ENCODE measurements around the gene SPATS2.
"Not testable (repeated sequence)": the region's sequence is repeated elsewhere in the genome, so short reads cannot be mapped to it uniquely, and the experiment has no call there.

The SPATS2 gene

DNA sequence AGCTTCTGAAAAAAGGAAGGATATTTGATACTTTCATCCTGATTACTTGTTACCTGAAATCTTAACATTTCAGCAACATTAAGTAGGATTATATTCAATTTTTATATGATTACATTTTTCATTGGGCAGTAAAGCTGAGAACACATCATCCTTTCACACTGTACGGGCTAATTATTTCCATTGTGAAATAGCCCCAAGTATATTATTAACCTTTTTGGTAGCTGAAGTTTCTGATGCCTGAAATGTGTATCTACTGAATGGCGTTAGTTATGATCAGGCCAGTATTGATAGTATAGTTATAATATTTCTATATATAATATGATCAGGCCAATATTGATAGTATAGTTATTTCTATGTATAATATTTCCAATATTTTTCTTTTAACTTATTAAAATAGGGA lies 10.1 kb downstream of the SPATS2 start:
- ChIA-PET CTCF (interaction anchor here (0.6 to 3.1 kb wide), 6 partner anchors 19 to 142 kb away, joined by 3 to 13 read pairs (median 4); partner anchors contain the start of gene PRPH), POLR2A (interaction anchor here (1.0 to 3.1 kb wide), 2 partner anchors 9 to 10 kb away, joined by 5 to 18 read pairs; partner anchors contain the start of gene SPATS2)
- Histone ChIP-seq H3K9me3 (ENCODE audit: control insufficient read depth, insufficient read depth, low read depth, low read length) (no peaks in the 10 kb centered on the region), H3K4me1 (ENCODE audit: control insufficient read depth, insufficient read depth, low read length) (peaks cover 8% of the 10 kb centered on the region), H3K36me3 (ENCODE audit: control insufficient read depth in 2 of 2, insufficient read depth in 1 of 2, low read length in 2 of 2) (peaks cover 0 to 4% of the 10 kb centered on the region in 2 experiments; a peak in 1 of 3 replicates), H3K4me3 (ENCODE audit: low read depth, low read length) (no peak overlapping the region), H3K27ac (ENCODE audit: extremely low read depth, low read depth, low read length) (no peak overlapping the region)
- TF ChIP-seq KLF10 (tag by site-specific recombination; IDR thresholded peaks at IDR 0.05): no peak
- no peak for TF ChIP-seq ZNF184 (tag by site-specific recombination; IDR thresholded peaks at IDR 0.05)
- no peak for TF ChIP-seq ZNF18 (tag by site-specific recombination; IDR thresholded peaks at IDR 0.05)
- no peak for TF ChIP-seq ZBTB48 (tag by site-specific recombination; IDR thresholded peaks at IDR 0.05)
- TF ChIP-seq KLF7 (tag by site-specific recombination; IDR thresholded peaks at IDR 0.05; ENCODE audit: borderline replicate concordance): no peak
- TF ChIP-seq ZNF354C (tag by site-specific recombination; IDR thresholded peaks at IDR 0.05; ENCODE audit: borderline replicate concordance, low read depth): no peak
- TF ChIP-seq ZNF391 (tag by site-specific recombination; IDR thresholded peaks at IDR 0.05; ENCODE audit: borderline replicate concordance, low read depth): no peak
- no peak for TF ChIP-seq ZNF521 (tag by site-specific recombination; IDR thresholded peaks at IDR 0.05)

- peak; percentile 91 for TF ChIP-seq ZNF146 (tag by site-specific recombination; IDR thresholded peaks at IDR 0.05)
- H3K4me1 ChIP-seq (ENCODE audit: control insufficient read depth, insufficient read depth, low read length); H3K27ac ChIP-seq (ENCODE audit: extremely low read depth, low read depth, low read length); H3K4me3 ChIP-seq (ENCODE audit: low read depth, low read length); POLR2A ChIA-PET; H3K36me3 ChIP-seq (ENCODE audit: control insufficient read depth in 2 of 2, insufficient read depth in 1 of 2, low read length in 2 of 2); H3K9me3 ChIP-seq (ENCODE audit: control insufficient read depth, insufficient read depth, low read depth, low read length): not testable (repeated sequence)
- CTCF ChIA-PET: interaction anchor here (1.4 to 2.7 kb wide), 2 partner anchors 9 to 22 kb away, joined by 4 to 11 read pairs; no protein-coding TSS in a partner anchor
Measured at GRCh38 chr12:49380184-49380583, 12.9 kb downstream of the SPATS2 start.

DNA sequence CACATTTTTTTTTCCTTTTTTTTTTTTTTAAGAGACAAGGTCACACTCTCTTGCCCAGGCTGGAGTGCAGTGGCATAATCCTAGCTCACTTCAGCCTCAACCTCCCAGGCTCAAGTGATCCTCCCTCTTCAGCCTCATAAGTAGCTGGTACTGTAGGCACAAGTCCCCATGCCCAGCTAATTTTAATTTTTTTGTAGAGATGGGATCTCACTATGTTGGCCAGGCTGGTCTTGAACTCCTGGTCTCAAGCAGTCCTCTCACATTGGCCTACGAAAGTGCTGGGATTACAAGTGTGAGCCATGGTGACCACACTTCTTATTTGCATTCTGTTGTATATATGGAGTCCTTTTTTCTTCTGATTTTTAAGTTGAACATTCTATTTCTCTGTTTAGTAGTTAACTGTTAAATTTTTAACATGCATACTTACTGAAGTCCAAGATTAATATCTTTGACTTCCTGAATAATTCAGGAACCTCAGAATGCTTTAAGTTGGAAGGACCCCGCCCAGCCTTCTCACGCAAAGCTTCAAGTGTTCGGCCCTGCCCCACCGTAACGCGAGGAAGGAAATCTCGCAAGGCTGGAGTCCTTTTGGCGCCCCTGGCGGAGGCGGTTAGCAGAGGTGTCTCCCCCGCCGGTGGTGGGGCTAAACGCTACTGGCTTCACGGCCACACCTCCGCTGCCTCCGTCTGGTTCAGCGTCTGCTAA lies 21.6 kb downstream of the SPATS2 start:
- TF ChIP-seq ZNF202 (tag by site-specific recombination; IDR thresholded peaks at IDR 0.05; ENCODE audit: borderline replicate concordance) (0 out of 2 replicates have a peak, but pooled peaks have one; percentile 37), TCF7L2 (IDR thresholded peaks at IDR 0.05; ENCODE audit: borderline replicate concordance, low read depth, low read length) (no peak), ZNF112 (tag by site-specific recombination; IDR thresholded peaks at IDR 0.05) (no peak), ZNF121 (tag by site-specific recombination; IDR thresholded peaks at IDR 0.05) (peak; percentile 86), SP3 (tag by site-specific recombination; IDR thresholded peaks at IDR 0.05) (no peak)
- H3K4me3 ChIP-seq (ENCODE audit: low read depth, low read length): no peak overlapping the region
- CTCF ChIA-PET: interaction anchor here (0.6 to 1.8 kb wide), 3 partner anchors 13 to 92 kb away, joined by 3 to 7 read pairs (median 3); no protein-coding TSS in a partner anchor

DNA sequence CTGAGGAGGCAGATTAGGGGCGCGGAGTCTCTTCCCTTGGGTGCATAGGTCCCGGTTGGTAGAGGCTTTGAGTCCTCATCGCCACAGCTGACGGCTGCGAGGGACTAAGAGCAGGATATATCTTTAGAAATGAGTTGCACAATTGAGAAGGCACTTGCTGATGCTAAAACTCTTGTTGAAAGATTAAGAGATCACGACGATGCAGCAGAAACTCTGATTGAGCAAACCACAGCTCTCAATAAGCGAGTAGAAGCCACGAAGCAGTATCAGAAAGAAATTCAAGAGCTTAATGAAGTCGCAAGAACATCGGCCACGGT lies 22.1 kb downstream of the SPATS2 start:
- ChIA-PET CTCF (interaction anchor here (0.6 to 1.8 kb wide), 2 partner anchors 92 to 290 kb away, joined by 3 to 7 read pairs; no protein-coding TSS in a partner anchor), POLR2A (interaction anchor here (0.6 to 1.6 kb wide), 2 partner anchors 22 to 56 kb away, joined by 4 to 8 read pairs; partner anchors contain the start of gene SPATS2)
- Histone ChIP-seq H3K4me3 (ENCODE audit: low read depth, low read length) (no peak overlapping the region), H3K4me1 (ENCODE audit: control insufficient read depth, insufficient read depth, low read length) (no peaks in the 10 kb centered on the region), H3K27ac (ENCODE audit: extremely low read depth, low read depth, low read length) (no peak overlapping the region), H3K9me3 (ENCODE audit: control insufficient read depth, insufficient read depth, low read depth, low read length) (no peaks in the 10 kb centered on the region), H3K36me3 (ENCODE audit: control insufficient read depth in 2 of 2, insufficient read depth in 1 of 2, low read length in 2 of 2) (peaks cover 0 to 4% of the 10 kb centered on the region in 2 experiments; a peak in 1 of 3 replicates)
- TF ChIP-seq ZNF530 (tag by site-specific recombination; IDR thresholded peaks at IDR 0.05; ENCODE audit: low read depth) (no peak), TRIM28 (IDR thresholded peaks at IDR 0.05; ENCODE audit: borderline replicate concordance, low read length) (no peak), ZNF24 (tag by site-specific recombination; IDR thresholded peaks at IDR 0.05) (no peak), ZNF404 (tag by site-specific recombination; IDR thresholded peaks at IDR 0.05) (no peak), ZNF645 (tag by site-specific recombination; IDR thresholded peaks at IDR 0.05) (no peak), YY1 (tag by site-specific recombination; IDR thresholded peaks at IDR 0.05) (no peak), ZNF785 (tag by site-specific recombination; IDR thresholded peaks at IDR 0.05) (no peak), ZBTB21 (tag by site-specific recombination; IDR thresholded peaks at IDR 0.05) (no peak), ZNF837 (tag by site-specific recombination; IDR thresholded peaks at IDR 0.05) (no peak), ELK4 (IDR thresholded peaks at IDR 0.05; ENCODE audit: borderline replicate concordance, low read depth, low read length) (no peak)

More for the DNA sequence above, 21.6 kb downstream of the SPATS2 start:
- H3K9me3 ChIP-seq (ENCODE audit: control insufficient read depth, insufficient read depth, low read depth, low read length): no peaks in the 10 kb centered on the region
- H3K4me1 ChIP-seq (ENCODE audit: control insufficient read depth, insufficient read depth, low read length): no peaks in the 10 kb centered on the region
- H3K36me3 ChIP-seq (ENCODE audit: control insufficient read depth in 2 of 2, insufficient read depth in 1 of 2, low read length in 2 of 2): peaks cover 0 to 4% of the 10 kb centered on the region in 2 experiments; a peak in 1 of 3 replicates
- no peak overlapping the region for H3K27ac ChIP-seq (ENCODE audit: extremely low read depth, low read depth, low read length)
- POLR2A ChIA-PET: interaction anchor here (0.6 kb wide), 1 partner anchor 55 kb away, joined by 8 read pairs; no protein-coding TSS in a partner anchor
